Measurements from ENCODE around the gene CENPH.
"Not testable (repeated sequence)": the region's sequence is repeated elsewhere in the genome, so short reads cannot be mapped to it uniquely, and the experiment has no call there.

DNA sequence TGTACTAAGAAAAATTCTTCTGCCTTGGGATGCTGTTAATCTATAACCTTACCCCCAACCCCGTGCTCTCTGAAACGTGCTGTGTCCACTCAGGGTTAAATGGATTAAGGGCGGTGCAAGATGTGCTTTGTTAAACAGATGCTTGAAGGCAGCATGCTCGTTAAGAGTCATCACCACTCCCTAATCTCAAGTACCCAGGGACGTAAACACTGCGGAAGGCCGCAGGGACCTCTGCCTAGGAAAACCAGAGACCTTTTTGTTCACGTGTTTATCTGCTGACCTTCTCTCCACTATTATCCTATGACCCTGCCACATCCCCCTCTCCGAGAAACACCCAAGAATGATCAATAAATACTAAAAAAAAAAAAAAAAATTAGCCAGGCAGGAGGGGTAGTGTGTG lies 31.4 kb downstream of the CENPH start:
- TF ChIP-seq, protein P1, sequence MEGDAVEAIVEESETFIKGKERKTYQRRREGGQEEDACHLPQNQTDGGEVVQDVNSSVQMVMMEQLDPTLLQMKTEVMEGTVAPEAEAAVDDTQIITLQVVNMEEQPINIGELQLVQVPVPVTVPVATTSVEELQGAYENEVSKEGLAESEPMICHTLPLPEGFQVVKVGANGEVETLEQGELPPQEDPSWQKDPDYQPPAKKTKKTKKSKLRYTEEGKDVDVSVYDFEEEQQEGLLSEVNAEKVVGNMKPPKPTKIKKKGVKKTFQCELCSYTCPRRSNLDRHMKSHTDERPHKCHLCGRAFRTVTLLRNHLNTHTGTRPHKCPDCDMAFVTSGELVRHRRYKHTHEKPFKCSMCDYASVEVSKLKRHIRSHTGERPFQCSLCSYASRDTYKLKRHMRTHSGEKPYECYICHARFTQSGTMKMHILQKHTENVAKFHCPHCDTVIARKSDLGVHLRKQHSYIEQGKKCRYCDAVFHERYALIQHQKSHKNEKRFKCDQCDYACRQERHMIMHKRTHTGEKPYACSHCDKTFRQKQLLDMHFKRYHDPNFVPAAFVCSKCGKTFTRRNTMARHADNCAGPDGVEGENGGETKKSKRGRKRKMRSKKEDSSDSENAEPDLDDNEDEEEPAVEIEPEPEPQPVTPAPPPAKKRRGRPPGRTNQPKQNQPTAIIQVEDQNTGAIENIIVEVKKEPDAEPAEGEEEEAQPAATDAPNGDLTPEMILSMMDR (IDR thresholded peaks at IDR 0.05; ENCODE audit: low read length): not testable (repeated sequence)
- not testable (repeated sequence) for TF ChIP-seq EZH2 (IDR thresholded peaks at IDR 0.05; ENCODE audit: borderline replicate concordance, low read length)
